ENCODE results near the gene TMEM134. TPM values are rescaled to one million over a fixed set of nuclear protein-coding genes. Genes with fewer than 3 reads are reported as not detected.

Gene TMEM134
- total and polyA plus RNA-seq, 9 donors, result 16.1 to 71.5 (median 45.5) TPM

GRCh38 chr11:67411785-67412152 lies 57.3 kb downstream of the TMEM134 start:
- Histone ChIP-seq H3K27me3 (ENCODE audit: control insufficient read depth, insufficient read depth, low read length) (peaks cover 55% of the 10 kb centered on the region), H3K27ac (ENCODE audit: low read length) (no peak overlapping the region), H3K4me3 (ENCODE audit: low read length) (no peak overlapping the region), H3K9me3 (replicated peaks; ENCODE audit: control insufficient read depth, low read depth, low read length) (no peaks in the 10 kb centered on the region), H3K36me3 (ENCODE audit: control insufficient read depth, insufficient read depth, low read length) (peaks cover 4% of the 10 kb centered on the region), H3K4me1 (ENCODE audit: control insufficient read depth, insufficient read depth, low read length) (peaks cover 68% of the 10 kb centered on the region)
- no CpG with 5 or more reads among the region's 7 CpGs for WGBS (ENCODE audit: insufficient coverage)
- DNase-seq, result no peak

Other genes starting within 250 kb of the TMEM134 start
- 31.7 TPM for gene GRK2, start 202.8 kb downstream of the TMEM134 start, total RNA-seq
- gene GRK2, start 202.8 kb downstream of the TMEM134 start, polyA plus RNA-seq (ENCODE audit: insufficient read depth in 1 of 8, insufficient read length in 8 of 8, low replicate concordance in 1 of 8), result 10 to 100 TPM; 47.8 to 62.9 (median 59.4) TPM
- gene ANKRD13D, start 179.9 kb downstream of the TMEM134 start, total RNA-seq, result 19.8 TPM
- 10 to 100 TPM; 16.2 to 35.5 (median 30.7) TPM for gene ANKRD13D, start 179.9 kb downstream of the TMEM134 start, polyA plus RNA-seq (ENCODE audit: insufficient read depth in 1 of 8, insufficient read length in 8 of 8, low replicate concordance in 1 of 8)
- 9.7 TPM for gene SSH3, start 165.7 kb downstream of the TMEM134 start, total RNA-seq
- 10 to 100 TPM; 13.6 to 20.5 (median 16.7) TPM for gene SSH3, start 165.7 kb downstream of the TMEM134 start, polyA plus RNA-seq (ENCODE audit: insufficient read depth in 1 of 8, insufficient read length in 8 of 8, low replicate concordance in 1 of 8)
- 33.6 TPM for gene POLD4, start 115.7 kb downstream of the TMEM134 start, total RNA-seq
- gene POLD4, start 115.7 kb downstream of the TMEM134 start, polyA plus RNA-seq (ENCODE audit: insufficient read depth in 1 of 8, insufficient read length in 8 of 8, low replicate concordance in 1 of 8), result 10 to 100 TPM; 24.6 to 53.6 (median 32.1) TPM
- gene CLCF1, start 95.7 kb downstream of the TMEM134 start, total RNA-seq, result 2.0 TPM
- 1 to 10 TPM; 2.8 to 4.8 (median 4.0) TPM for gene CLCF1, start 95.7 kb downstream of the TMEM134 start, polyA plus RNA-seq (ENCODE audit: insufficient read depth in 1 of 8, insufficient read length in 8 of 8, low replicate concordance in 1 of 8)
- gene RAD9A, start 77.3 kb downstream of the TMEM134 start, total RNA-seq, result 7.9 TPM
- 10 to 100 TPM in 5 of 8 donors, 1 to 10 TPM in 3; 6.9 to 14.2 (median 11.1) TPM for gene RAD9A, start 77.3 kb downstream of the TMEM134 start, polyA plus RNA-seq (ENCODE audit: insufficient read depth in 1 of 8, insufficient read length in 8 of 8, low replicate concordance in 1 of 8)
- gene PPP1CA, start 67.4 kb downstream of the TMEM134 start, total RNA-seq, result 130 TPM
- 100 to 1,000 TPM; 127 to 150 (median 142) TPM for gene PPP1CA, start 67.4 kb downstream of the TMEM134 start, polyA plus RNA-seq (ENCODE audit: insufficient read depth in 1 of 8, insufficient read length in 8 of 8, low replicate concordance in 1 of 8)
- gene TBC1D10C, start 65.2 kb downstream of the TMEM134 start, total RNA-seq, result 0.49 TPM
- gene TBC1D10C, start 65.2 kb downstream of the TMEM134 start, polyA plus RNA-seq (ENCODE audit: insufficient read depth in 1 of 8, insufficient read length in 8 of 8, low replicate concordance in 1 of 8), result 1 to 10 TPM; 1.4 to 7.2 (median 5.5) TPM
- 29.2 TPM for gene CARNS1, start 53.6 kb downstream of the TMEM134 start, total RNA-seq
- 10 to 100 TPM; 30.6 to 80.7 (median 61.0) TPM for gene CARNS1, start 53.6 kb downstream of the TMEM134 start, polyA plus RNA-seq (ENCODE audit: insufficient read depth in 1 of 8, insufficient read length in 8 of 8, low replicate concordance in 1 of 8)
- 27.9 TPM for gene RPS6KB2, start 40.8 kb downstream of the TMEM134 start, total RNA-seq
- gene RPS6KB2, start 40.8 kb downstream of the TMEM134 start, polyA plus RNA-seq (ENCODE audit: insufficient read depth in 1 of 8, insufficient read length in 8 of 8, low replicate concordance in 1 of 8), result 10 to 100 TPM; 33.9 to 45.5 (median 39.2) TPM
- gene PTPRCAP, start 31.6 kb downstream of the TMEM134 start, total RNA-seq, result 0.84 TPM
- 1 to 10 TPM; 1.0 to 1.5 (median 1.3) TPM for gene PTPRCAP, start 31.6 kb downstream of the TMEM134 start, polyA plus RNA-seq (ENCODE audit: insufficient read depth in 1 of 8, insufficient read length in 8 of 8, low replicate concordance in 1 of 8)
- gene CORO1B, start 25.8 kb downstream of the TMEM134 start, total RNA-seq, result 28.8 TPM
- gene CORO1B, start 25.8 kb downstream of the TMEM134 start, polyA plus RNA-seq (ENCODE audit: insufficient read depth in 1 of 8, insufficient read length in 8 of 8, low replicate concordance in 1 of 8), result 10 to 100 TPM; 24.2 to 42.4 (median 33.4) TPM
- not detected for gene GPR152, start 16.5 kb downstream of the TMEM134 start, total RNA-seq
- not detected for gene GPR152, start 16.5 kb downstream of the TMEM134 start, polyA plus RNA-seq (ENCODE audit: insufficient read depth in 1 of 8, insufficient read length in 8 of 8, low replicate concordance in 1 of 8)
- gene CABP4, start 13.9 kb downstream of the TMEM134 start, total RNA-seq, result 0.66 TPM
- gene CABP4, start 13.9 kb downstream of the TMEM134 start, polyA plus RNA-seq (ENCODE audit: insufficient read depth in 1 of 8, insufficient read length in 8 of 8, low replicate concordance in 1 of 8), result 1 to 10 TPM in 2 of 8 donors, under 1 TPM in 6; 0.29 to 1.2 (median 0.73) TPM
- 59.5 TPM for gene AIP, start 13.8 kb upstream of the TMEM134 start, total RNA-seq
- 10 to 100 TPM; 41.2 to 60.3 (median 52.1) TPM for gene AIP, start 13.8 kb upstream of the TMEM134 start, polyA plus RNA-seq (ENCODE audit: insufficient read depth in 1 of 8, insufficient read length in 8 of 8, low replicate concordance in 1 of 8)
- 4.9 TPM for gene PITPNM1, start 36.1 kb upstream of the TMEM134 start, total RNA-seq
- 10 to 100 TPM in 1 of 8 donors, 1 to 10 TPM in 7; 6.0 to 11.6 (median 8.8) TPM for gene PITPNM1, start 36.1 kb upstream of the TMEM134 start, polyA plus RNA-seq (ENCODE audit: insufficient read depth in 1 of 8, insufficient read length in 8 of 8, low replicate concordance in 1 of 8)
- 7.9 TPM for gene CDK2AP2, start 38.9 kb upstream of the TMEM134 start, total RNA-seq
- 10 to 100 TPM; 18.2 to 25.4 (median 19.6) TPM for gene CDK2AP2, start 38.9 kb upstream of the TMEM134 start, polyA plus RNA-seq (ENCODE audit: insufficient read depth in 1 of 8, insufficient read length in 8 of 8, low replicate concordance in 1 of 8)
- gene CABP2, start 54.2 kb upstream of the TMEM134 start, total RNA-seq, result not detected
- gene CABP2, start 54.2 kb upstream of the TMEM134 start, polyA plus RNA-seq (ENCODE audit: insufficient read depth in 1 of 8, insufficient read length in 8 of 8, low replicate concordance in 1 of 8), result not detected
- 328 TPM for gene GSTP1, start 114.6 kb upstream of the TMEM134 start, total RNA-seq
- gene GSTP1, start 114.6 kb upstream of the TMEM134 start, polyA plus RNA-seq (ENCODE audit: insufficient read depth in 1 of 8, insufficient read length in 8 of 8, low replicate concordance in 1 of 8), result 100 to 1,000 TPM; 232 to 335 (median 268) TPM
- gene NDUFV1, start 137.7 kb upstream of the TMEM134 start, total RNA-seq, result 147 TPM
- 100 to 1,000 TPM; 126 to 173 (median 154) TPM for gene NDUFV1, start 137.7 kb upstream of the TMEM134 start, polyA plus RNA-seq (ENCODE audit: insufficient read depth in 1 of 8, insufficient read length in 8 of 8, low replicate concordance in 1 of 8)
- 4.7 TPM for gene NUDT8, start 160.7 kb upstream of the TMEM134 start, total RNA-seq
- gene NUDT8, start 160.7 kb upstream of the TMEM134 start, polyA plus RNA-seq (ENCODE audit: insufficient read depth in 1 of 8, insufficient read length in 8 of 8, low replicate concordance in 1 of 8), result 1 to 10 TPM; 3.4 to 5.8 (median 4.2) TPM
- gene TBX10, start 170.5 kb upstream of the TMEM134 start, total RNA-seq, result not detected
- gene TBX10, start 170.5 kb upstream of the TMEM134 start, polyA plus RNA-seq (ENCODE audit: insufficient read depth in 1 of 8, insufficient read length in 8 of 8, low replicate concordance in 1 of 8), result under 1 TPM in 1 of 8 donors, not detected in 7; 0.40 TPM
- 0.22 TPM for gene ACY3, start 181.5 kb upstream of the TMEM134 start, total RNA-seq
- gene ACY3, start 181.5 kb upstream of the TMEM134 start, polyA plus RNA-seq (ENCODE audit: insufficient read depth in 1 of 8, insufficient read length in 8 of 8, low replicate concordance in 1 of 8), result 1 to 10 TPM in 1 of 8 donors, under 1 TPM in 7; 0.15 to 5.9 (median 0.51) TPM
- 0.09 TPM for gene ALDH3B2, start 205.4 kb upstream of the TMEM134 start, total RNA-seq
- gene ALDH3B2, start 205.4 kb upstream of the TMEM134 start, polyA plus RNA-seq (ENCODE audit: insufficient read depth in 1 of 8, insufficient read length in 8 of 8, low replicate concordance in 1 of 8), result 1 to 10 TPM in 1 of 8 donors, under 1 TPM in 3, not detected in 4; 0.11 to 4.5 (median 0.41) TPM